Endothelial cell (in vitro differentiated cells): Measurements from ENCODE around the gene CNTNAP5. TPM values are rescaled to one million over a fixed set of nuclear protein-coding genes. Genes with fewer than 3 reads are reported as not detected.

Source experiments
- DNase-seq: peaks from one replicate; pipeline ENCODE4 v3.0.0; 2021; ENCODE audit warnings: low spot score
- H3K27ac Mint-ChIP-seq: one replicate; pipeline ENCODE4 v1.8.0; 2021; ENCODE audit warnings: mixed read lengths, inconsistent platforms; ENCODE audit not compliant: unreplicated experiment
- H3K27me3 Mint-ChIP-seq: one replicate; pipeline ENCODE4 v1.8.0; 2021; ENCODE audit warnings: mild to moderate bottlenecking, moderate library complexity, mixed read lengths, inconsistent platforms; ENCODE audit not compliant: unreplicated experiment
- H3K36me3 Mint-ChIP-seq: one replicate; pipeline ENCODE4 v1.8.0; 2021; ENCODE audit warnings: mild to moderate bottlenecking, low read depth, mixed read lengths, inconsistent platforms; ENCODE audit not compliant: unreplicated experiment
- H3K4me1 Mint-ChIP-seq: one replicate; pipeline ENCODE4 v1.8.0; 2021; ENCODE audit warnings: mild to moderate bottlenecking, mixed read lengths, inconsistent platforms; ENCODE audit not compliant: unreplicated experiment
- H3K4me3 Mint-ChIP-seq: one replicate; pipeline ENCODE4 v1.8.0; 2021; ENCODE audit warnings: mild to moderate bottlenecking, mixed read lengths, inconsistent platforms; ENCODE audit not compliant: unreplicated experiment
- H3K9me3 Mint-ChIP-seq: one replicate; pipeline ENCODE4 v1.8.0; 2021; ENCODE audit warnings: mixed read lengths, inconsistent platforms; ENCODE audit not compliant: unreplicated experiment
- total RNA-seq: library from RNA; stranded (reverse); fragmentation: NEBNext Ultra II Directional; extraction: Animal tissue kit (Norgen Biotek cat#: 25700); gene quantifications from one replicate; pipeline ENCODE4 v1.2.1, GENCODE V29; 2021; ENCODE audit not compliant: unreplicated experiment
- TF ChIP-seq, protein P1 (sequence below): fragments of 200-600 bp; sonication (generic); IDR thresholded peaks from one replicate; pipeline ENCODE4 v1.5.0; 2021; ENCODE audit warnings: antibody characterized with exemption; ENCODE audit not compliant: unreplicated experiment

Gene CNTNAP5
- total RNA-seq, 1 donor from 2014 or later = 5.0 TPM

DNA sequence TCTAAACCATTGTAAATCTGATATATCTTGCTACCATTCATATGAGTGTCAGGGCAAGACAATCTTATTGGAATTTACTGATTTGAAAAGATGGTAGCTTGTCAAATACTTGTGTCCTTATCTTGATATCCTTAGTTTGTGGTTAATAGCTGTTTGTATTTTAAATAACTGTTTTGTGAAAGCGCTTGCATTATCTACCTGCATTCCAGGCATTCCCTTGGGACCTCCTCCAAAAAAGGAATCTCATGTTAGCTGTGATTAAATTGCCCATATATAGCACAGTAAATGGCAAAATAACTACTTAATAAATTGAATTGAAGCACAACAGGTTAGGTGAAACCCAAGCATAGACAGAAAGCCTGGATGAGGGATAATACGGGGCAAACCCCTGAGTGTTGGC is 13.9 kb downstream of the CNTNAP5 start:
- no peak for DNase-seq
- Mint-ChIP-seq H3K4me3 (no peak overlapping the region), H3K36me3 (no peaks in the 10 kb centered on the region), H3K27ac (no peak overlapping the region), H3K27me3 (no peaks in the 10 kb centered on the region), H3K9me3 (no peaks in the 10 kb centered on the region), H3K4me1 (no peaks in the 10 kb centered on the region)
- TF ChIP-seq, protein P1, sequence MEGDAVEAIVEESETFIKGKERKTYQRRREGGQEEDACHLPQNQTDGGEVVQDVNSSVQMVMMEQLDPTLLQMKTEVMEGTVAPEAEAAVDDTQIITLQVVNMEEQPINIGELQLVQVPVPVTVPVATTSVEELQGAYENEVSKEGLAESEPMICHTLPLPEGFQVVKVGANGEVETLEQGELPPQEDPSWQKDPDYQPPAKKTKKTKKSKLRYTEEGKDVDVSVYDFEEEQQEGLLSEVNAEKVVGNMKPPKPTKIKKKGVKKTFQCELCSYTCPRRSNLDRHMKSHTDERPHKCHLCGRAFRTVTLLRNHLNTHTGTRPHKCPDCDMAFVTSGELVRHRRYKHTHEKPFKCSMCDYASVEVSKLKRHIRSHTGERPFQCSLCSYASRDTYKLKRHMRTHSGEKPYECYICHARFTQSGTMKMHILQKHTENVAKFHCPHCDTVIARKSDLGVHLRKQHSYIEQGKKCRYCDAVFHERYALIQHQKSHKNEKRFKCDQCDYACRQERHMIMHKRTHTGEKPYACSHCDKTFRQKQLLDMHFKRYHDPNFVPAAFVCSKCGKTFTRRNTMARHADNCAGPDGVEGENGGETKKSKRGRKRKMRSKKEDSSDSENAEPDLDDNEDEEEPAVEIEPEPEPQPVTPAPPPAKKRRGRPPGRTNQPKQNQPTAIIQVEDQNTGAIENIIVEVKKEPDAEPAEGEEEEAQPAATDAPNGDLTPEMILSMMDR = no peak

DNA sequence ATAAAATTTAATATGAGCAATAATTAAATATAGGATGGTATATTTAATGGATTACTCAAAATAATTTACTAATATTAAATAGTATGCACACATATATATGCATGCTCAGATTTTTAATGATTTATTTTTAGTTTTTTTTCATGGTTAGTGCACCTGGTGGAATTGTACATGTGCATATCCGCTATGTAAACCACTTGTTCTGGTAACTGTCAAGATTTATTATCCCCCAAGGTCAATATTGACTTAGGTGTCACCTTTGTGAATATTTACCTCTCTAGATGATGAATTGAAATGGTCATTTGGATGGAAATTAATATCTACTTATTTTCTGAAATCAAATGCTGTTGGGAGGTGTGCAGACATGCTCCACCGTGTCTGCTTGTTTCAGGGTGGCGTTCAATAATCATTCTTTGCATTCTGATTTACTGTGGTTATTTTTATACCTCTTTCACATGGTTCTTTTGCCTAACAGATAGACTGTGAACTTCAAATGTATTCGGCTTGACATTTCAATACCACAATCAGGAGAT is 14.7 kb downstream of the CNTNAP5 start:
- no peaks in the 10 kb centered on the region for H3K4me1 Mint-ChIP-seq
- H3K36me3 Mint-ChIP-seq = no peaks in the 10 kb centered on the region
- no peak for DNase-seq
- H3K27me3 Mint-ChIP-seq = no peaks in the 10 kb centered on the region
- TF ChIP-seq, protein P1 = no peak
- no peak overlapping the region for H3K27ac Mint-ChIP-seq
- no peaks in the 10 kb centered on the region for H3K9me3 Mint-ChIP-seq
- no peak overlapping the region for H3K4me3 Mint-ChIP-seq

- H3K27ac Mint-ChIP-seq = no peak overlapping the region
- H3K4me1 Mint-ChIP-seq = peaks cover 4% of the 10 kb centered on the region
- no peak for DNase-seq
Observed at GRCh38 chr2:124045894-124046293, 20.8 kb downstream of the CNTNAP5 start.

GRCh38 chr2:124046332-124046731 is 21.2 kb downstream of the CNTNAP5 start:
- Mint-ChIP-seq H3K4me3 (no peak overlapping the region), H3K36me3 (no peaks in the 10 kb centered on the region), H3K27me3 (peaks cover 2% of the 10 kb centered on the region), H3K4me1 (peaks cover 4% of the 10 kb centered on the region), H3K9me3 (no peaks in the 10 kb centered on the region), H3K27ac (no peak overlapping the region)
- TF ChIP-seq, protein P1 = no peak
- DNase-seq = no peak

More at GRCh38 chr2:124045894-124046293, 20.8 kb downstream of the CNTNAP5 start:
- H3K27me3 Mint-ChIP-seq = peaks cover 2% of the 10 kb centered on the region
- no peaks in the 10 kb centered on the region for H3K36me3 Mint-ChIP-seq
- TF ChIP-seq, protein P1 = no peak
- no peak overlapping the region for H3K4me3 Mint-ChIP-seq
- H3K9me3 Mint-ChIP-seq = no peaks in the 10 kb centered on the region

- Mint-ChIP-seq H3K36me3 (no peaks in the 10 kb centered on the region), H3K4me3 (no peak overlapping the region), H3K27me3 (peaks cover 2% of the 10 kb centered on the region), H3K27ac (no peak overlapping the region), H3K9me3 (no peaks in the 10 kb centered on the region), H3K4me1 (peaks cover 16% of the 10 kb centered on the region)
- no peak for DNase-seq
- TF ChIP-seq, protein P1 = no peak
Observed at GRCh38 chr2:124048102-124048501, 23.0 kb downstream of the CNTNAP5 start.
